SK-N-MC (cell line): ENCODE measurements around the gene LCE7A.

Source experiments
- DNase-seq: peaks from one replicate; pipeline ENCODE4 v3.0.0-alpha.2; 2011; ENCODE audit warnings: low read depth, low spot score
- H3K27ac ChIP-seq: fragments of 200-600 bp; sonication (generic); 2 replicates; pipeline ENCODE4 v1.5.1; 2016; ENCODE audit warnings: mixed run types
- H3K36me3 ChIP-seq: fragments of 200-600 bp; sonication (generic); 2 replicates; pipeline ENCODE4 v1.6.1; 2017; ENCODE audit warnings: antibody characterized with exemption, low read length, mixed read lengths; ENCODE audit not compliant: insufficient read depth
- H3K4me3 ChIP-seq: fragments of 200-600 bp; sonication (generic); 2 replicates; pipeline ENCODE4 v1.5.1; 2016
- H3K9ac ChIP-seq: fragments of 200-600 bp; sonication (generic); 2 replicates; pipeline ENCODE4 v1.8.0; 2017; ENCODE audit warnings: mixed run types, mixed read lengths; ENCODE audit not compliant: insufficient read length
- H3K9me3 ChIP-seq: fragments of 200-600 bp; sonication (generic); 2 replicates; pipeline ENCODE4 v1.6.1; 2017; ENCODE audit warnings: low read depth, mild to moderate bottlenecking, antibody characterized with exemption, low read length, moderate library complexity, mixed read lengths
- EZH2 ChIP-seq: fragments of 200-600 bp; sonication (generic); IDR thresholded peaks from one replicate; pipeline ENCODE4 v1.6.1; 2017; ENCODE audit warnings: antibody characterized with exemption
- FOXP2 ChIP-seq: optimal IDR thresholded peaks from 2 replicates; pipeline ENCODE3; 2011; ENCODE audit warnings: mild to moderate bottlenecking, moderate library complexity; ENCODE audit not compliant: insufficient read depth; ENCODE audit errors: extremely low read length, control extremely low read depth
- POLR2AphosphoS5 ChIP-seq: IDR thresholded peaks from 2 replicates; pipeline ENCODE4 v1.6.1; 2012; ENCODE audit warnings: mild to moderate bottlenecking, low read depth, low read length, borderline replicate concordance

LCE7A gene

GRCh38 chr1:152904688-152905440 is 45.1 kb downstream of the LCE7A start:
- TF ChIP-seq POLR2AphosphoS5 (no peak), EZH2 (no peak), FOXP2 (no peak)
- DNase-seq, result no peak
- H3K9ac ChIP-seq, result no peak overlapping the region

GRCh38 chr1:152906023-152906565 is 46.3 kb downstream of the LCE7A start:
- no peaks in the 10 kb centered on the region for H3K36me3 ChIP-seq
- no peak for DNase-seq
- TF ChIP-seq EZH2 (no peak), FOXP2 (no peak), POLR2AphosphoS5 (no peak)
- no peaks in the 10 kb centered on the region for H3K9me3 ChIP-seq
- H3K9ac ChIP-seq, result no peak overlapping the region
- no peak overlapping the region for H3K27ac ChIP-seq
- no peak overlapping the region for H3K4me3 ChIP-seq

More at GRCh38 chr1:152904688-152905440, 45.1 kb downstream of the LCE7A start:
- Histone ChIP-seq H3K27ac (no peak overlapping the region), H3K9me3 (no peaks in the 10 kb centered on the region), H3K36me3 (no peaks in the 10 kb centered on the region), H3K4me3 (no peak overlapping the region)

- Histone ChIP-seq H3K27ac (no peak within 1 kb of the TSS), H3K9ac (no peak within 1 kb of the TSS), H3K9me3 (no peaks in the 10 kb centered on the region), H3K36me3 (no peaks in the 10 kb centered on the region), H3K4me3 (no peak within 1 kb of the TSS)
- TF ChIP-seq FOXP2 (no peak), POLR2AphosphoS5 (no peak), EZH2 (no peak)
- DNase-seq, result no peak
Measured at GRCh38 chr1:152907686-152908601, 48.1 kb downstream of the LCE7A start, which contains the start of gene IVL. Gene IVL, plus strand, starts transcription at chr1:152908546. Its CDS starts 1,252 bp downstream, at chr1:152909798.

GRCh38 chr1:152909206-152909605 is 49.4 kb downstream of the LCE7A start:
- Histone ChIP-seq H3K27ac (no peak overlapping the region), H3K9ac (no peak overlapping the region), H3K4me3 (no peak overlapping the region), H3K9me3 (no peaks in the 10 kb centered on the region), H3K36me3 (no peaks in the 10 kb centered on the region)
- TF ChIP-seq FOXP2, result no peak
- TF ChIP-seq POLR2AphosphoS5, result no peak
- TF ChIP-seq EZH2, result no peak
- DNase-seq, result no peak
